ENCODE measurements around the gene BRD3OS. TPM values are rescaled to one million over a fixed set of nuclear protein-coding genes. Genes with fewer than 3 reads are reported as not detected.

Gene BRD3OS
- total and polyA plus RNA-seq, 2 donors (not counting 1 experiment from before 2014, with no cell fraction given) = 12.0 to 25.3 TPM

DNA sequence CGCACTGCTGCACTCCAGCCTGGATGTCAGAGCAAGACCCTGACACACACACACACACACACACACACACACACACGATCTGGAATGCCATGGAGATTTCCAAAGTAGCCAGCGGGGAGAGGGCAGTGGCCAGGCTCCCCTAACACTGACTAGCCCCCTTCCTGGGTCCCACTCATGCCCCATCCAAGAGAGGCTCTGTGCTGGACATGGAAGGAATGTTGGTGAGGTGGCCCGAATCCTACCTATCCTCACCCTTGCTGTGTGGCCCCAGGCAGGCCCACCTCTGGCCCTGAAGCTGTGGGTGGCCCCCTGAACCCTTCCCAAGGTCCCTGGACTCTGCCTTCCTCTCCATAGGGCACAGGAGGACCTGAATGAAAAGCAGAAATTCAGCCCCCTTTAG lies 35.3 kb downstream of the BRD3OS start:
- H3K4me1 Mint-ChIP-seq = peaks cover 72% of the 10 kb centered on the region
- no peaks in the 10 kb centered on the region for H3K27me3 ChIP-seq (replicated peaks in 1 of 4; ENCODE audit: control extremely low read depth in 1 of 4, control insufficient read depth in 3 of 4, insufficient read depth in 4 of 4, low read length in 3 of 4)
- H3K79me2 ChIP-seq (ENCODE audit: control insufficient read depth, insufficient read depth, low read length) = peaks cover 98% of the 10 kb centered on the region
- no peaks in the 10 kb centered on the region for H3K27me3 Mint-ChIP-seq
- no peak overlapping the region for H3K4me3 ChIP-seq (ENCODE audit: control extremely low read depth in 1 of 5, extremely low read depth in 1 of 5, insufficient read depth in 1 of 5, low read depth in 2 of 5, low read length in 4 of 5)
- H3K4me2 ChIP-seq (replicated peaks; ENCODE audit: low read depth, low read length, poor library complexity, severe bottlenecking) = peak overlapping the region; percentile 73
- peaks cover 98% of the 10 kb centered on the region for H4K20me1 ChIP-seq (ENCODE audit: control insufficient read depth, insufficient read depth, low read length, poor library complexity, severe bottlenecking)
- peaks cover 0 to 9% of the 10 kb centered on the region in 2 experiments for H3K36me3 ChIP-seq (replicated peaks in 1 of 2; ENCODE audit: control extremely low read depth in 1 of 2, control insufficient read depth in 1 of 2, extremely low read depth in 1 of 2, insufficient read depth in 2 of 2, low read length in 1 of 2)
- no peak overlapping the region for H3K9ac ChIP-seq (ENCODE audit: low read length)
- DNase-seq (no peak), ATAC-seq (ENCODE audit: low read depth) (no peak)
- intact Hi-C loops (cut with micrococcal nuclease) = loop anchor here (1.0 to 10.0 kb wide), 5 partner anchors 36 to 384 kb away; partner anchors contain the start of genes BRD3OS and RXRA
- H3K4me3 Mint-ChIP-seq = no peak overlapping the region
- H2AFZ ChIP-seq (ENCODE audit: insufficient read depth, low read depth, low read length, poor library complexity, severe bottlenecking) = no peak overlapping the region
- TF ChIP-seq, protein P1, sequence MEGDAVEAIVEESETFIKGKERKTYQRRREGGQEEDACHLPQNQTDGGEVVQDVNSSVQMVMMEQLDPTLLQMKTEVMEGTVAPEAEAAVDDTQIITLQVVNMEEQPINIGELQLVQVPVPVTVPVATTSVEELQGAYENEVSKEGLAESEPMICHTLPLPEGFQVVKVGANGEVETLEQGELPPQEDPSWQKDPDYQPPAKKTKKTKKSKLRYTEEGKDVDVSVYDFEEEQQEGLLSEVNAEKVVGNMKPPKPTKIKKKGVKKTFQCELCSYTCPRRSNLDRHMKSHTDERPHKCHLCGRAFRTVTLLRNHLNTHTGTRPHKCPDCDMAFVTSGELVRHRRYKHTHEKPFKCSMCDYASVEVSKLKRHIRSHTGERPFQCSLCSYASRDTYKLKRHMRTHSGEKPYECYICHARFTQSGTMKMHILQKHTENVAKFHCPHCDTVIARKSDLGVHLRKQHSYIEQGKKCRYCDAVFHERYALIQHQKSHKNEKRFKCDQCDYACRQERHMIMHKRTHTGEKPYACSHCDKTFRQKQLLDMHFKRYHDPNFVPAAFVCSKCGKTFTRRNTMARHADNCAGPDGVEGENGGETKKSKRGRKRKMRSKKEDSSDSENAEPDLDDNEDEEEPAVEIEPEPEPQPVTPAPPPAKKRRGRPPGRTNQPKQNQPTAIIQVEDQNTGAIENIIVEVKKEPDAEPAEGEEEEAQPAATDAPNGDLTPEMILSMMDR (IDR thresholded peaks at IDR 0.05) = no peak
- TF ChIP-seq EZH2 (IDR thresholded peaks at IDR 0.05; ENCODE audit: borderline replicate concordance, insufficient read depth, low read depth, low read length, poor library complexity, severe bottlenecking) = no peak
- CTCF ChIA-PET = no interaction called here
- no peaks in the 10 kb centered on the region for H3K9me3 ChIP-seq (ENCODE audit: control extremely low read depth in 1 of 3, control insufficient read depth in 2 of 3, insufficient read depth in 1 of 3, low read length in 2 of 3)
- H3K4me1 ChIP-seq (ENCODE audit: control insufficient read depth in 2 of 2, insufficient read depth in 2 of 2, low read length in 2 of 2) = peaks cover 43 to 59% of the 10 kb centered on the region in 2 donors
- WGBS (ENCODE audit: insufficient coverage) = no CpG with 5 or more reads among the region's 4 CpGs
- no peaks in the 10 kb centered on the region for H3K9me3 Mint-ChIP-seq (ENCODE audit: insufficient read depth)
- peak overlapping the region; percentile 10 for H3K27ac Mint-ChIP-seq
- POLR2A ChIA-PET = interaction anchor here (0.7 kb wide), 1 partner anchor 35 kb away, joined by 4 read pairs; no protein-coding TSS in a partner anchor
- H3K27ac ChIP-seq (ENCODE audit: low read length in 2 of 2) = no peak overlapping the region

DNA sequence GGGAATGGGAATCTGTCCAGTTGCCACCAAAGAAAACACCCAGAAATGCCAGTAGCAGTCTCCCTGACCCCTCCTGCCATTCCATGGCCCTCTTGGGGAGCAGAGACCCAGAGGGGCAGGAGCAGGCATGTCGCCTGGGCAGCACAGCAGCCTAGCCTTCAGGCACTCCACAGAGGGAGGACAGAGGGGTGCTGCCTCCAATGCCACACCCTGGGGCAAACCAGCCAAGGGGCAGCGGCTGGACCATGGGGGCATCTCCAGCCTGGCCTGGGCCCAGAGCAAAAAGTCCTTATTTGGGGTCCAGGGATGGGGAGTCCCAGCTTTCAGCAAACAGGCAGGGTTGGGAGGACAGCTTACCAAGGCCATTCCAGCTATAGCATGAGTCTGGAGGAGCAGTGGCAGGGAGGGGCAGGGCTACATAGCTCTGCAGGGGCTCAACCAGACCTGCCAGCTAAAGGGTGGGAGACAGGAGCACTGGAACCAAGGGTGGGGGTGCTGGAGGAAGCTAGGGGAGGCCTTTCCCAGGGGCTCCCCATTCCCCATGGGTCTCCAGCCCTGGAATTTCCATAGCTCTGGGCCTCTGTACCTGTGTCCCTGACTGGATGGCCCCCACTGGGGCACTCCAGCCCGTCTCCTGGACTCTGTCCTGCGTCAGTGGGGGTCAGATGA lies 35.9 kb downstream of the BRD3OS start:
- Mint-ChIP-seq H3K9me3 (ENCODE audit: insufficient read depth) (no peaks in the 10 kb centered on the region), H3K4me1 (peaks cover 77% of the 10 kb centered on the region), H3K4me3 (no peak overlapping the region), H3K27me3 (no peaks in the 10 kb centered on the region), H3K27ac (no peak overlapping the region)
- Histone ChIP-seq H3K4me3 (ENCODE audit: control extremely low read depth in 1 of 5, extremely low read depth in 1 of 5, insufficient read depth in 1 of 5, low read depth in 2 of 5, low read length in 4 of 5) (no peak overlapping the region), H3K27ac (ENCODE audit: low read length in 2 of 2) (no peak overlapping the region), H3K79me2 (ENCODE audit: control insufficient read depth, insufficient read depth, low read length) (peaks cover 98% of the 10 kb centered on the region), H3K27me3 (replicated peaks in 1 of 4; ENCODE audit: control extremely low read depth in 1 of 4, control insufficient read depth in 3 of 4, insufficient read depth in 4 of 4, low read length in 3 of 4) (no peaks in the 10 kb centered on the region), H4K20me1 (ENCODE audit: control insufficient read depth, insufficient read depth, low read length, poor library complexity, severe bottlenecking) (peaks cover 98% of the 10 kb centered on the region), H3K9ac (ENCODE audit: low read length) (no peak overlapping the region), H3K9me3 (ENCODE audit: control extremely low read depth in 1 of 3, control insufficient read depth in 2 of 3, insufficient read depth in 1 of 3, low read length in 2 of 3) (no peaks in the 10 kb centered on the region), H3K4me1 (ENCODE audit: control insufficient read depth in 2 of 2, insufficient read depth in 2 of 2, low read length in 2 of 2) (peaks cover 47 to 64% of the 10 kb centered on the region in 2 donors), H2AFZ (ENCODE audit: insufficient read depth, low read depth, low read length, poor library complexity, severe bottlenecking) (no peak overlapping the region), H3K36me3 (replicated peaks in 1 of 2; ENCODE audit: control extremely low read depth in 1 of 2, control insufficient read depth in 1 of 2, extremely low read depth in 1 of 2, insufficient read depth in 2 of 2, low read length in 1 of 2) (peaks cover 0 to 9% of the 10 kb centered on the region in 2 experiments), H3K4me2 (replicated peaks; ENCODE audit: low read depth, low read length, poor library complexity, severe bottlenecking) (peak overlapping the region; percentile 73)
- DNase-seq (no peak), ATAC-seq (ENCODE audit: low read depth) (no peak)
- ChIA-PET POLR2A (no interaction called here), CTCF (interaction anchor here (1.0 kb wide), 1 partner anchor 66 kb away, joined by 3 read pairs; no protein-coding TSS in a partner anchor)
- intact Hi-C loops (cut with micrococcal nuclease) = loop anchor here (2.0 to 10.0 kb wide), 4 partner anchors 36 to 384 kb away; partner anchors contain the start of genes BRD3OS and RXRA
- TF ChIP-seq EZH2 (IDR thresholded peaks at IDR 0.05; ENCODE audit: borderline replicate concordance, insufficient read depth, low read depth, low read length, poor library complexity, severe bottlenecking) = no peak
- TF ChIP-seq, protein P1 (IDR thresholded peaks at IDR 0.05) = no peak
- 93% methylated on average over 4 of the region's 4 CpGs for WGBS (ENCODE audit: insufficient coverage)
